ENCODE data around the gene HSPB1.

The HSPB1 gene

DNA sequence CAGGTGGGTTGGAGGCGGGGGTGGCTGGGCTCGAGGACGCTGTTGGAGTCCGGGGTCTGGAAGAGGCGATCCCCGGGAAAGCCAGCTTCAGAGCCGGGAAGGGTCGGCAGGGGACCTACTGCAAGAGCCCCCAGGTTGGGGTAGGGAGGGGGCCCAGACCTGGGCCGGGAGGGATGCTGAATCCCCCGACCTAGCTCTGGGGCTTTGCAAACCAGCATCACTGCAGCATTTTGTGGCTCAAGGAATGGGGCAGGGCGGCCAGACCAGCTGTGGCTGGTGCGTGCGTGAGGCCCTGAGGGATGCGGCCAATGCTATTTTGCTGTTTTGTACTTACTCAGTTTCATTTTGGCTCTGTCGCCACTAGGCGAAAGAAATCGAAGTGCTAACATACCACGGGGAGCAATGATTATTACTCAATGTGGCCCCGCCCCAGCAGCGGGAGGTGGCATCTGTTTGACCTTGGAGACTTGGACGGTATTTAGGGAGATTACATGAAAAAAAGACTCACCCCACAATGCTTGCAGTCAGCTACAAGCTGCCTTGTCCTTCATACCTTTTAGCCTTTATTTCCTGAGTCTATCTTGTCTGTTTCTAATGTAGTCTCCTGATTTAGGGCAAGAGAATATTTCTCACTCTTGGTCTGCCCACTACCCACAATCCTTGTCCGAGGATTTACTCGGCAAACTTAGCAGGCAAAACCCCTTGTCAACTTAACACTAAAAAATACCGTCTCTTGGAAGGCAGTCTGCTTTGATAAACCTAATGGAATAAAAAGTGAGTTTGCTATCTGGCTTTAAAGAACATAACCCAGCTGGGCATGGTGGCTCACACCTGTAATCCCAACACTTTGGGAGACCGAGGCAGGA is 16.2 kb downstream of the HSPB1 start:
- TF ChIP-seq, protein P1, sequence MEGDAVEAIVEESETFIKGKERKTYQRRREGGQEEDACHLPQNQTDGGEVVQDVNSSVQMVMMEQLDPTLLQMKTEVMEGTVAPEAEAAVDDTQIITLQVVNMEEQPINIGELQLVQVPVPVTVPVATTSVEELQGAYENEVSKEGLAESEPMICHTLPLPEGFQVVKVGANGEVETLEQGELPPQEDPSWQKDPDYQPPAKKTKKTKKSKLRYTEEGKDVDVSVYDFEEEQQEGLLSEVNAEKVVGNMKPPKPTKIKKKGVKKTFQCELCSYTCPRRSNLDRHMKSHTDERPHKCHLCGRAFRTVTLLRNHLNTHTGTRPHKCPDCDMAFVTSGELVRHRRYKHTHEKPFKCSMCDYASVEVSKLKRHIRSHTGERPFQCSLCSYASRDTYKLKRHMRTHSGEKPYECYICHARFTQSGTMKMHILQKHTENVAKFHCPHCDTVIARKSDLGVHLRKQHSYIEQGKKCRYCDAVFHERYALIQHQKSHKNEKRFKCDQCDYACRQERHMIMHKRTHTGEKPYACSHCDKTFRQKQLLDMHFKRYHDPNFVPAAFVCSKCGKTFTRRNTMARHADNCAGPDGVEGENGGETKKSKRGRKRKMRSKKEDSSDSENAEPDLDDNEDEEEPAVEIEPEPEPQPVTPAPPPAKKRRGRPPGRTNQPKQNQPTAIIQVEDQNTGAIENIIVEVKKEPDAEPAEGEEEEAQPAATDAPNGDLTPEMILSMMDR (IDR thresholded peaks at IDR 0.05; ENCODE audit: control insufficient read depth, extremely low read depth, insufficient read depth), result peak; percentile 36
- H3K4me3 ChIP-seq (ENCODE audit: low read depth, low read length), result peak overlapping the region; percentile 72
- DNase-seq (ENCODE audit: low read depth), result no peak

DNA sequence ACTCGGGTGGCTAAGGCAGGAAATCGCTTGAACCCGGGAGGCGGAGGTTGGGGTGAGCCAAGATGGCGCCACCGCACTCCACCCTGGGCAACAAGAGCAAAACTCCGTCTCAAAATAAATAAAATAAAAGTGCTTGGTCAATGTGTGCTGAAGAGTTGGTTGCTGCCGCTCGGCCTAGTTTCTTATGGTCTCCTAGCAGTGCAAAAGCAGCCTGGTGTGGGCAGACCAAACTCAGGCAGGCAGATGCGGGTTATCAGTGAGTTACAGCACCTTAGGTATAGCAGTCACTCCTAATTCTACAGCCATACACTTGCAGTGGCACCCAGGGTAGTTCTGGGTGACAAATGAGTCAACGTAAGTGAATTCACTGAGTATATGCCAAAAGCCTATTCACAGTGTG is 22.6 kb downstream of the HSPB1 start:
- DNase-seq (ENCODE audit: low read depth), result no peak
- H3K4me3 ChIP-seq (ENCODE audit: low read depth, low read length), result no peak overlapping the region
- TF ChIP-seq, protein P1 (IDR thresholded peaks at IDR 0.05; ENCODE audit: control insufficient read depth, extremely low read depth, insufficient read depth), result no peak

DNA sequence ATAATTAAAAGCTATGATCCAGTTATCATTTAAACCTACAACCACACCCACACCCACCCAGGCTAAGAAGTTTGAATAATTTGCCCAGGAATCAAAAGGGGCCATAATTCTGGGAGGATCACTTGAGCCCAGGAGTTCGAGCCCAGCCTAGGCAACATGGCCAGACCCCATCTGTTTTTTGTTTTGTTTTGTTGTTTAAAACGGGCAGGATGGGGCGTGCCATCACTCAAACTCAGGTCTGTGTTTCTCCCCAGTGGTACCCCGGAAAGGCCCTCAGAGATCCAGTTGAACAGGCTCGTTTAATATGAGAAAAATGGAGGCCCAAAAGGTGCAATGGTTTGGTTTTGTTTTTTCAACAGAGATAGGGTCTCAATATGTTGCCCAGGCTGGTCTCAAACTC is 23.3 kb downstream of the HSPB1 start:
- TF ChIP-seq, protein P1 (IDR thresholded peaks at IDR 0.05; ENCODE audit: control insufficient read depth, extremely low read depth, insufficient read depth), result no peak
- no peak for DNase-seq (ENCODE audit: low read depth)
- H3K4me3 ChIP-seq (ENCODE audit: low read depth, low read length), result no peak overlapping the region

DNA sequence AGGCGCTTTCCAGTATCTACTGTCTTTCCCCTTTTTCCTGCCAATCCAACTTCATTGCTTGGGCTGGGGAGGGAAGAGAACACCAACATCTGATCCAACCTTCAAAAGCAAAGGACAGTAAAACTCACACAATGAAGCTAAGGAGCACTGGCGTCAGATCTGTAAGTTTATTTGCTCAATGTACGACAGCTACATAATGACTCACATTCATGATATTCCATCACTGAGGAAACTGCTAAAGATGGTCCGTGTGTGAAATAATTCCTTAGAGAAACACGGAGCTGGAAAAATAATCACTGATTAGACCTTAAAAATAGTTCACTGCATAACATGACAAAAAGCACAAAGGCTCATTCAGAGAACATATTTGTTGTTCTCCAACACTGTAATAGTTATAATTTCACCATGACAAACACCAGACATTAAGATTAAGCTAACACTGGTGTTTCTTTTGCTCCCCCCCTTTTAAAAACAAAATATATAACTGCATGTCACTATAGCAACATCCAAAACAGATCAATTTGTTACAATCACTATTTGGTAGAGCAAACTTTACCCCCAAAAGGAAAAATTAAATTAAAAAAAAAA is 24.3 kb downstream of the HSPB1 start:
- no peak overlapping the region for H3K4me3 ChIP-seq (ENCODE audit: low read depth, low read length)
- TF ChIP-seq, protein P1 (IDR thresholded peaks at IDR 0.05; ENCODE audit: control insufficient read depth, extremely low read depth, insufficient read depth), result no peak
- no peak for DNase-seq (ENCODE audit: low read depth)

DNA sequence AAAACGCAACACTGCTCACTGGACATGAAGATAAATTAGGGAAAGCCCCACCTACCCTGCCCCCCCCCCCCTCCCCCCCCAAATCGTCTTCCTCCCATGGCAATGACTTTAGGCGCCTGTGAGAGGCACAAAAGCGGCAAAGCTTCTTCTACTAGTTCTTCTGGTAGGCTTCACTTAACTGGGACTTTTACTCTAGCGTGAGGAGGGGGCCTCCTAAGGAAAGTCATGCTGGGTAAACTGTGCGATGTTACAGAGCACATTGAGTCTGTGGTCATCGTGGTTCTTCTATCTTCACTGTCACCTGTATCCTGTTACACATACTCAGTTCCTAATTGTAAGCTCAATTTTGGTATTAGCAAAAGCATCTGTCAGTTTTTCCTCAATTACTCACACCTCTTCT is 25.1 kb downstream of the HSPB1 start:
- no peak for DNase-seq (ENCODE audit: low read depth)
- TF ChIP-seq, protein P1 (IDR thresholded peaks at IDR 0.05; ENCODE audit: control insufficient read depth, extremely low read depth, insufficient read depth), result no peak
- no peak overlapping the region for H3K4me3 ChIP-seq (ENCODE audit: low read depth, low read length)

DNA sequence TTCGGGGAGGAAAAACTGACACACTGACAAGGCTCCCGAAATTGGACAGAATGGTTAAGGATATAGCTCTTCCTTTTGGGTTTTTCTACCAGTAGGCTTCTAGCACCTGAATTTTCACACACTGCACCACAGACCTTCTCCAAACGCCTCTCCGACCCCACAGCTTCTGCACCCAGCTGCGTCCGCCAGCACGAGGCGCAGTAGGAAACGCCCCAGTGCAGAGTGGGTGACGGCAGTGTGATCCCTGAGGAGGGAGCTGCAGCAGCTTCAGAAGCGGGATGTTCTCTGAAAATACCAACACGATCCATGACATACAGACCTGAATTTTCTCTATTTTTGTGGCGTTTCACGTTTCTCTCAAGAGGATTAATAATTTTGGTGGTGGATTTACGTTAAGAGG is 25.9 kb downstream of the HSPB1 start:
- H3K4me3 ChIP-seq (ENCODE audit: low read depth, low read length), result no peak overlapping the region
- TF ChIP-seq, protein P1 (IDR thresholded peaks at IDR 0.05; ENCODE audit: control insufficient read depth, extremely low read depth, insufficient read depth), result no peak
- DNase-seq (ENCODE audit: low read depth), result no peak
